G401.6 (cell line): Measurements from ENCODE around the gene MAPK8IP3.

Experiments used
- FAIRE-seq: peaks from 2 replicates; lab custom pipeline; 2012; peaks lifted over from hg19 to GRCh38; lab: Jason Lieb, UNC

MAPK8IP3 gene

DNA sequence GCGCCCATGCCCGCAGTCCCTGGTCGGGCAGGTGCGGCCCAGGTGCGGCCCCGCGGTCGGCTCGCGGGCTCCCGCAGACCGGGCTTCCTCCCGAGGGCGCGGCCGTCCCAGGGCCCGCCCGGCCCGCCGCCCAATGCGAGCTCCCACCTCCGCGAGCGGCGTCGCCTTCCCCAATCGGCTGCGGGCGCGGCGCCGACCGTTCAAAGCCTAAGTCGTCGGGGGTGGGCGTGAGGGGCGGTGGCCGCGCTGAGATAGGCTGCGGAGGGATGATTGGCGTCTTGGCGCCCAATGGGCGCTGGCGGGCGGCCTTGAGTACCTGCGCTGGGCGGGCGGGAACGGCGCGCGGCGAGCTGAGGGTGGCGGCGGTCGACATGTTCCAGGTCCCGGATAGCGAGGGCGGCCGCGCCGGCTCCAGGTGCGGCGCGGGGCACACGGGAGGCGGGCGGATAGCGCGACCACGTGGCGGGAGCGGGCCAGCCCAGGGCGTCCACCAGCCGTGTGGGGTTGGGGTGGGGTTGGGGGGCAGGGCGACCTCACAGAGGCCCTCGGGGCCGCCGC, 28.0 kb upstream of the MAPK8IP3 start, which contains the start of gene JPT2:
Gene JPT2, plus strand, starts transcription at position 338 of the 558 bp plus-strand sequence. Its CDS starts 34 bp downstream, at position 372.
- no peak for FAIRE-seq

DNA sequence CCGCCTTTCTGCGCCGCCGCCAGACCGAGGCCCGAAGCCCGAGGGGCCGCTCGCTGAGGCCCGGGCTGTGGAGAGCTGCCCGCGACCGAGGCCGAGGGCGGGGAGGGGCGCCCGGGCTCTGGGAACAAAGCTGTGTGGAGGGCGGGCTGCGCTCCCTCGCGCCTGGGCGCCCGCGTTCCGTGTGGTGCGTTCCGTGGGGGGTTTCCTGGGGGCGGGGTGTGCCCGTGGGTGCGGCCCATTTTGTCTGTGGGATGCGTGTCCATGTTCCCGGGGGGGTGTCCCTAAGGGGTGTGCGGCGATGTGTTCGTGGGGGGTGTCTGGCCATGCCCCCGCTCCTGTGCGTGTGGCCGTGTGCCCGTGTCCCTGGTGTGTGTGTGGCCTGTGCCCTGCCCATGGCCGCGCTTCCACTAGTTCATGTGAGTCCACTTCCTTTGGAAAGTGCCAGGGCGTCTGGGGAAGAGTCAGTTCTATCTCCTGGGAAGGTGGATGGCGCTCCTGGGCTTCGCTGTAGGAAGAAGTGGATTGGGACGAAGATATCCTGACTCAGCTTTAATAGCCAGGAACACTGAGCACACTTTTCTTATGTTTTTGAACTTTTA, 27.4 kb upstream of the MAPK8IP3 start:
- no peak for FAIRE-seq

DNA sequence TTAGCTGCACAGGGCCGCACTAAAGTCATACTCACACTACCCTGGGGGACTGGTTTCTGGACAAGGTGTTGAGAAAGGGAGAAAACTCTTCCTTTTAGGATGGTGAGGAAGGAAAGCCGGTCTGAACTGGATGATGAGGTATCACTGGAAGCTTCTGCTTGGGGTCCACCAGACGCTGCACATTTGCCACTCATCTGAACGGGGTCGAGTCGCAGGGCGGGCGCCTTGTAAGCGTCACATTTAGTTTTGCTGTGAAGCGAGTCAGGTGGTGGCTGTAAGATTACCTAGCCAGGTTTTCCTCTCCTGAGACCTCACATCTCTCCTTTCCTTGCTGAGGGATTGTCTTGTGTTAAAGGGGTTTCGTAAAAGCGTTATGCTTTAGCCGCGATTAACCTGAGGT, 25.6 kb upstream of the MAPK8IP3 start:
- FAIRE-seq: no peak

DNA sequence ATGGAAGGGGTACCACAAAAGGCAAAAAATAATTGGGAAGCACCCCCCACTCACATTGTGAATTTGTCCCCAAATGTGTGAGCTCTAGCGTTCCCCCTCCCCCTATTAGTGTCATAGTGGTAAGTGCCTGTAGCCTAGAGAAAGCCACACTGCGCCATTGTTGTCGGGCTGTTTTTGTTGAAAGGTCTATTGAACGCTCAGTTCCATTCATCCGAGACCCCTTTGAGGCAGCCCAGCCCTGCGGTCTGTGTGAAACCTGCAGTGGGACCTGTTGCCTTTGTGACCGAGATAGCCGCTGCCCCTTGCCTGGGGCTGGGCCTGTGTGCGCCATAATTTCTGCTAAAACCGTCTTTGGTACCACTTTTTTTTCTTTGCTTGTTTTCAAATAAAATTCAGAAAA, 25.0 kb upstream of the MAPK8IP3 start:
- FAIRE-seq: no peak

DNA sequence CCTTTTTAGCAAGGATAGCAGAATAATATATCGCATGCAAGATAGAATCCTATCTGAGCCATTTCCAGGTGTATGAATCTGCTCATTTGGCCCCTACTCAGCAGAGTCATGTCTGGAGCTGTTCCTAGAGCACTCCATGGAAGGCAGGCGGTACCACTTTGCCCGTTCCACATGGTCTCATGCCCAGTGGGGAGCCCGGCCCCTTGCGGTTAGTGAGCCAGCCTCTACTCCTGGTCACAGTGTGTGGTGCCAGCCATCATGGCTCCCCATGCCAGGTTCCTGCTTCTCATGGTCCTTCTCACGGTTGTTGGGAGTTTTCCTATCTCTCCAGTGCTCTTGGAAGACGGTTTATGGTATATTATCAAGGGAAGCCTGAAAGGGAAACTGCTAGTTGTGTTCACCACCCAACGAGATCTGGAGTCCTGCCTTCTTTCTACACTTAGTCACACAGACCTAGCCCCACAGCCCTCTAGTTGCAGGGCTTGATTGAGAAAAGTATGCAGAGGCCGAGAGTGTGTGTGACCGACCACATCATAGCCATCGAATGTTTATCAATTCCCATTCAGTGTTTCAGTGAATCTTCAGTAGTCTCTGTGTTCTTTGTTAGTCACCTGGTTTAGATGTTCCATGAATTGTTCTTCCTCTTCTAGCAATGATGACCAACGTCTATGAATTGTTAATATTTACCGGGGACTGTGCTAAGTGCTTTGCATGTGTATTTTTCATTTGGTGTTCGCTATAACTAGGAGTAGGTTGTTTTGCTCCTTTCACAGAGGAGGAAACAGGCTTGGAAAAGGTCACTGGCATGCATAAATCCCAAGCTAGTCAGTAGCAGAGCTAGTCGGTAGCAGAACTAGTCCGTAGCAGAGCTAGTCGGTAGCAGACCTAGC, 18.3 kb upstream of the MAPK8IP3 start:
- FAIRE-seq: no peak

DNA sequence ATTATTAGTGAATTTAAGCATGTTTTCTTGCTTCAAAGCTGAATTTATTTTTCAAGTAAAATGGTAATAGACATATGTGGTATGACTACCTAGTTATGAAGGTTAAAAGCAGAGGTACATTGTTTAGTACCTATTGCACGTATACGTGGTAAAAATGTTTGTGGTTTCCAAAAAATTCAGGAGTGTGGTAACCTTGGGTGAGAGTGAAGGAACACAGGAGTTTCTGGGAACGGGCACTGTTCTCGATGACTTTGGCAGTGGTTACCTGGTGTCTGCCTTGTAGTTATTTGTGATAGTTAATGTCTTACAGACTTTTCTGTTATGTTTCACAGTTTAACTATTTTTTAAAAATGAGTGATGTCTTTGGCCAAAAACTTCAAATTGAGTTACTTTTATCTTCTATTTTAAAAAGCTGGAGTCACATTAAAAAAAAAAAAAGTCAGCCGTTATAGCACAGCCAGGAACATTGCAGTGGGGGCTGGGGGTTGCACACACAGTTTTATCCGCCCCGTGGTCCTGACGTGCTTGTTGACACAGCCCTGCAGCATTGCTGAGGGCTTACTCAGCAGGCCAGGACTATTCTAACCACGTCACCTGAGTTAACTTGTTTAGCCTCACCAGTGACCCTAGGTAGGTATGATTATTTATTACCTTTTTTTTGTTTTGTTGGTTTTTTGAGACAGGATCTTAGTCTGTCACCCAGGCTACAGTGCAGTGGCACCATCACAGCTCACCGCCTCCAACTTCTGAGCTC, 17.0 kb upstream of the MAPK8IP3 start:
- FAIRE-seq: no peak

DNA sequence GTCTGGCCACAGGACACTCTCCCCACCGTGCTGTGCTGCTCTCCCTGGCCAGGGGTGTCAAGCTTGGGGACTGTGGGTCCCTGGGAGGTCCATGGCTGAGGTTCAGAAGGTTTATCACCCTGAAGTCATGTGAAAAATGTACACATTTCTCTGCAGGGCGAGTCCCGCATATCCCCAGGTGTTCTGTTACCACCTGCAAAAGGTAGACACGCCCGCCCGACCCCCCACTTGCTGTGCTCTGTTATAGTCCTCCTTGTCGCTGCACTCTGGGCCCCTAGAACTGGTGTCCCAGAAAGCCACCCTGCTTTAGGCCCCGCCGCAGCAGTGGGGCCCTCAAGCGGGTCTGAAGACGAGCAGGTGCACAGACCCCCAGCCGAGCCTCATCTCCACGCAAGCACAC, 16.1 kb upstream of the MAPK8IP3 start:
- FAIRE-seq: no peak

DNA sequence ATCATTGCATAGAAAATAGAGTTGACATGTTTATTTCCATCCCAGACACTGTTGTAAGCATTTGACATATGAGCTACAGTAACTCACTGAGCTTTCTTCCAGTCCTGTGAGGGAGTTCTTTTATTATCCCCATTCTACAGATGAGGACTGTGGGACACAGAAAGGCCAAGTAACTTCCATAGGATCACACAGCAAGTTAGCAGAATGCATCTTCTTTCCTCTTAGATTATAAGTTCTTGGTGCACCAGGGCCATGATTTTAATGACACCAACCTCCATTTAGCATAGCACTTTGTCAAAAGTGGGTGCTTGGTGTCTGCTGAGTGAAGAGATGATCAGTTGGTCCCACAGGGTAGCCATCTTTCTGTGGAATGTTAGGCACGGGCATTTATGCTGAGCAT, 15.2 kb upstream of the MAPK8IP3 start:
- FAIRE-seq: no peak

DNA sequence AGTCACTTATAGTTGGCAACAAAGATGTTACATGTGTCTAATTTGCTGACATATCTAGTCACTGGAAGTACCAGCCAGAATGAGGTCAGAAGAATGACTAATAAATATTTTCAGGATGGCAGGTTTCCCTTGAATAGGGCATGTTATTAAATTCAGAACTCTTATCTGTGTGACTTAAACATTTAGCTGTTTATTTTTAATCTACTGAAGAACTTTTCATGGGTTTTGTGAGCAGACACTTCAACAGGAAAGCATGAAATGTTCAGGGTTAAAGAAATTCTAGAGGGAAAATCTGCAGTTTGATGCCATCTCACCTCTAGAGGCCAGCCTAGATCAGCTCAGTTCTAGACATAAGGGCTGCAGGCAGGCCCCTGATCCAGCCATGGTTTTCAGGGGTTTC, 14.7 kb upstream of the MAPK8IP3 start:
- FAIRE-seq: no peak

DNA sequence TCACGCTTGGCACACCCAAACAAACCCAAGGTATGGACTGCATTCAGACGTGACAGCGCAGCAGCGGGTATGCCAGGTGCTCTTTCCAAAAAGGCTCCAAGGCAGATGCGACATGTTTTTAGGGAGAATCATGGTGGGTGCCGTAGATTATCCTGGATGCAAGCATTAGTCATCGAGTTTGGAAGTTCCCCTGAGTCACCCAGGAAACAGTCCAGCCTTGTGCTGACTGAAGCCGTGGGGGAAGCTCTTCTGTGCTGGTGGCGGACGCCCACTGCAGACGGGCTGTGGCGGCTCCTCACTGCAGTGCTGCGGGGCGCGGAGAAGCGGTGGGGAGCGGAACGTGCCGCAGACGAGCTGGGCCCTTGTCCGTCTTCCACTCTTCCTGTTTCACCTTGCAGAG, 14.0 kb upstream of the MAPK8IP3 start:
- no peak for FAIRE-seq

DNA sequence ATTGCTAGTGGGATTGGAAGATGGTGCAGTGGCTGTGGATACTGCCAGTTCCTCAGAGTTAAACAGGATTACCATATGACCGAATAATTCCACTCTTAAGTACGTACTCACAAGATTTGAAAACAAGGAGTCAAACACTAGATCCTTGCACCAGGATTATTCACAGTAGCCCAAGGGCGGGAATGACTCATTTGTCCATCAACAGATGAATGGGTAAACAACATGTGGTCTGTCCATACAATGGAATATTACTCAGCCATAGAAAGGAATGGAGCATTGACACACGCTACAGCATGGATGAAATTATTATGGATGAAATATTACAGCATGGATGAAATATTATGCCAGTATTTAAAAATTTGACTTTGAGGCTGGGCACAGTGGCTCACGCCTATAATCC, 9.1 kb upstream of the MAPK8IP3 start:
- FAIRE-seq: no peak

DNA sequence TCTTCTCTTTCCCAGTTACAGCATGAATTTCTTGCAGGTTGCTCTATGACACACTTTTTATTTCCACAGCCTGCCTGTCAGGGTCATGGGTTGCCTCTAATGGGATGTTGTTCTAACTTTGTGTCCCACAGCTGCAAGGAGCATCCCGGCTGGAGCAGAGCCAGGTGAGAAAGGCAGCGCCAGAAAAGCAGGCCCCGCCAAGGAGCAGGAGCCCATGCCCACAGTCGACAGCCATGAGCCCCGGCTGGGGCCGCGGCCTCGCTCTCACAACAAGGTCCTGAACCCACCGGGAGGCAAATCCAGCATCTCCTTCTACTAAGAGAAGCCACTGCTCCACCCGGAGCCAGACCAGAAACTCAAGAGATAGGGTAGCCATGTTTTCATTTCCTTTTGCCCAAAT, 7.3 kb upstream of the MAPK8IP3 start:
- no peak for FAIRE-seq

DNA sequence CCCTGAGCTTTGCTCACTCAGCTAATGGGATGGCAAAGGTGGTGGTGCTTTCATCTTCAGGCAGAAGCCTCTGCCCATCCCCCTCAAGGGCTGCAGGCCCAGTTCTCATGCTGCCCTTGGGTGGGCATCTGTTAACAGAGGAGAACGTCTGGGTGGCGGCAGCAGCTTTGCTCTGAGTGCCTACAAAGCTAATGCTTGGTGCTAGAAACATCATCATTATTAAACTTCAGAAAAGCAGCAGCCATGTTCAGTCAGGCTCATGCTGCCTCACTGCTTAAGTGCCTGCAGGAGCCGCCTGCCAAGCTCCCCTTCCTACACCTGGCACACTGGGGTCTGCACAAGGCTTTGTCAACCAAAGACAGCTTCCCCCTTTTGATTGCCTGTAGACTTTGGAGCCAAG, 5.7 kb upstream of the MAPK8IP3 start:
- FAIRE-seq: no peak

DNA sequence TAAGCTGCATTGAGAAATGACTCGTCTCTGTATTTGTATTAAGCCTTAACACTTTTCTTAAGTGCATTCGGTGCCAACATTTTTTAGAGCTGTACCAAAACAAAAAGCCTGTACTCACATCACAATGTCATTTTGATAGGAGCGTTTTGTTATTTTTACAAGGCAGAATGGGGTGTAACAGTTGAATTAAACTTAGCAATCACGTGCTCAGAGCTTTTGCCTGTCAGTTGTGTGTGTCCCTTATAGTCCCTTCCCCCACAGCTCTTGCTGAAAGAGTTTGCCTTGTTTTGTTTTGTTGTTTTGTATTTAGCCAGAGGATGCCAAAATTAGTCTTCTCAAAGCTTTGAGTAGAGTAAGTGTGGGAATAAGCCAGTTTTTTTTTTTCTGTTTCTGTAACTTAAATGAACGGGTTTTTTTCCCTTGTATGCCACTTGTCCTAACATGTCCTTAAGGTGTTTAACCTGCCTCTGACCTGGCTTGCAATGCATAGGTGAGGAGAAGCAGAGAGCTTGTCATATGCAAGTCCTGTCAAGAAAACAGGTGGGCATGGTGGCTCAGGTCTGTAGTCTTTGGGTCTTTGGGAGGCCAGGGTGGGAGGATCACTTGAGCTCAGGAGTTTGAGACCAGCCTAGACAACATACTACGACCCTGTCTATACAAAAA, 4.6 kb upstream of the MAPK8IP3 start:
- FAIRE-seq: no peak

DNA sequence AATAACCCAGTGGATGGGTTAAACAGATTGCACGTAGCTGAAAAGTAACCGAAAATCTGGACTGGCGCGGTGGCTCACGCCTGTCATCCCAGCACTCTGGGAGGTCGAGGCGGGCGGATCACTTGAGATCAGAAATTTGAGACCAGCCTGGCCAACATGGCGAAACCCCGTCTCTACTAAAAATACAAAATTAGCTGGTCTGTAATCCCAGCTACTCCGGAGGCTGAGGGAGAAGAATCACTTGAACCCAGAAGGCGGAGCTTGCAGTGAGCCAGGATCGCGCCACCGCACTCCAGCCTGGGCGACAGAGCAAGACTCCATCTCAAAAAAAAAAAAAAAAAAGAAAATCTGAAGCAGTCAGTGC, 689 bp upstream of the MAPK8IP3 start:
- FAIRE-seq: peak; percentile 30

DNA sequence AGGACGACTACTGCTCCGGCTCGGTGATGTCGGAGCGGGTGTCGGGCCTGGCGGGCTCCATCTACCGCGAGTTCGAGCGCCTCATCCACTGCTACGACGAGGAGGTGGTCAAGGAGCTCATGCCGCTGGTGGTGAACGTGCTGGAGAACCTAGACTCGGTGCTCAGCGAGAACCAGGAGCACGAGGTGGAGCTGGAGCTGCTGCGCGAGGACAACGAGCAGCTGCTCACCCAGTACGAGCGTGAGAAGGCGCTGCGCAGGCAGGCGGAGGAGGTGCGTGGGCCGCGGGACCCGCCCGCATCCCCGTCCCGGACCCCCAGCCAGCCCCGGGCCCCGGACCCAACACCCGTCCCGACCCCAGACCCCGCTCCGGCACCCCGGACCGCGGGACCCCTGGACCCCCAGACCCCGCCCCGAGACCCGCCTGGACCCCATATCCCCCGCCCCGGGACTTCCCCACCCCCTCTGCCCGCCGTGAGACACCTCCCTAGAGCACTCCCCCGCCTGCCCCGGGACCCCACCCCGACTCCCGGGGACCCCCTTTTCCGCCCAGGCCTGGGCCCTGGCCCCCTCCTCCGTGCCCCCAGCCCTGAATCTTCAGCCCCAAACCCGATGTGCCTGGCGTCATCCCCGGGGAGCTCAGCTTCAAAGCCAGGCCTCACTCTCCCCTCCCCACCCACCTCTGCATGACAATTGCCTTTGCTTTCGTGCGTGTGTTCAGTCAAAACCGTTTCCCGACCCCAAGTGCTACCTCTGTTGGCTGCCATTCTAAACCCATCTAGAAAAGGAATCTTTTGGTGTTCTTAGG, 594 bp downstream of the MAPK8IP3 start:
- no peak for FAIRE-seq

DNA sequence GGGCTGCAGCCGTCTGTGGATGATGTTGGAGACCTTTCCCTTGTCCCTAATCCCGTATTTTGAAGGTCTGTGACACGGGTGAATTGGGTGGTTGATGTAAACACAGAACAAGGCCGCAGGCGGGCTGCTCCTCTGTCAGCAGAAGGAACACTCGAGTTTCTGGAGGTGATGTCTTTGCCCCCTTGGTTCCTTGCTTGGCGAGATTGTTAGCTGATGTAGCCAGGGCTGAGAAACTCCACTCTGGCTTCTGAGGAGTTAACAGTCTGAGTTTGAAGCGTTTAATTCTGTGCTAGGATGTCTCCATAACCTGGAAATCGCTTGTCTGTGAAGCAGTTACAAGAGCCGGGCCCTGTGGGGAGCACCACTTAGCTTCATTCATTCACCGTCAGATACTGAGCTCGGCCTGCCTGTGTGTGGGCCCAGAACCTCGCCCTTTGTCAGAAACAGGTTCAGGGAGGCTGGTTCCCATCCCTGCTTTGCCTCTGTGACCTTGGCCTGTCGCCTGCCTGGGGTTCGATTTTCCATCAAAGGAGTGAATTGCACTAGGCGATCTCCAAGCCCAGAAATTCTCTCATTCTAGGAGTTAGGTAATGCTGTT, 1.3 kb downstream of the MAPK8IP3 start:
- FAIRE-seq: no peak

DNA sequence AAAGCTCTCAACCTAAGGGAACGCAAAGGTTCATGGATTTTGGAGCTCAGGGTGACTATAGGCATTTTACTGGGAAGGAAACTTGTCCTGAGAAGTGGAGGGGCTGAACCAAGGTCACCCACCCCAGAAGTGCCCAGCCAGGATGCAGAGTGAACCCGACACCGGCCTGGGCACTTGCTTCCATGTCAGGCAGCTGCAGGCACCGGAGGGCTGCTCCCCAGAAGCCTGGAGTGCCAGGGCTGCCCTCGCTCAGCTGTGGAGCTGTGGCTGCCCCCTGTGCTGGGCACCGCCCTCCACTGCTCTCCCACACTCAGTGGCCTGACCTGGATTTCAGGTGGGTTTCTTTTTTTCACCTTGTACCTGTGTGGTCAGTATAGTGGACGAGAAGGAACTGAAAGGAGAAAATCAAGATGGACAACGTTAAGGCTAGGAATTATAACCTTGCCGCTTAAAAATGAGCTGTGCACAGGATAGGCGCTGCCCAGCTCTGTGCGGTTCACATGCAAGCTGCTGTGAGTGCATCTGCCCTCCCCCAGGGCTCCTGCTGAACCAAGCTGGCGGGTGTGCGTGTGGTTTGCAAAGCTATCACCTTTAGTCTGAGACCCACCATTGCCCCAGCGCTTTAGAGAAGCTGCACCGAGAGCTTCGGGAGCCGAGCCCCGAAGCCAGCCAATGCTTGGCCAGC, 2.2 kb downstream of the MAPK8IP3 start:
- FAIRE-seq: no peak

DNA sequence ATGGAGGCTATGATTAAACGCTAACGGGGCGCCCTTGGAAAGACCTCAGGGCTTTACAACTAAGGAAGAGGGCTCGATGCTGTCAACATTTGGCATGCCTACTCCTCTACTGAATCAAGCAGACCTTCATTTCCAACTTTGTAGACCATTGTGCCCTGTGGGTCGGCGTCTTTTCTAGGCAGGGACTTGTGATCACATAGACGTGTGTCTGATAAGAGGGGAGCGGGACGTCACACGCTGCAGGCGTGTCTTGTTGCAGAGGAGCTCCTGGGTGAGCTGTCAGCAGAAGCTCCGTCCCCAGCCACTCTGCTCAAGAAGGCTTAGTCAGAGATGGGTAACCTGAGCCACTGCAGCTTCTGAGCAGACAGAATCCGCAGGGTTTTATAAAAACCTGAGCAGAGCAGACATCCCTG, 2.8 kb downstream of the MAPK8IP3 start:
- no peak for FAIRE-seq

DNA sequence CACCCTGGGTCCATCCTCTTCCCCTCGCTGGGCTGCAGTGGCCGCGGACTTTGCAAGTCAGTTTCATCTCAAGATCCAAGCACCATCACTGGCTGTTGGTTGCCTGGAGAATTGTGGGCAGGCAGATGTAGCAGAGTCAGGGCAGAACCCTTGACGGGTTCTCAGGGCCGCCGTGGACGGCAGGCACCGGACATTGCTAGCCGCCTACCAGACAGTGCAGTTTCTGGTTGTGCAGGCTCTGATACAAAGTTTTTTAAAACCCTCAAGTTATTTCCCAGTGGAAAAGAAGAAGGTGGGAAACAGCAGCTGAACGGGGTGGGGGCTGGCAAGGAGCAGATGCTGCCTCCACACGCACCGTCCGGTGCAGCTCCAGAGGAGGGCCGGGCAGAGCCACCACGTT, 3.4 kb downstream of the MAPK8IP3 start:
- no peak for FAIRE-seq
